ENCODE data around the gene EGFL8.

The EGFL8 gene

GRCh38 chr6:32173051-32173727 lies 8.8 kb downstream of the EGFL8 start:
- TF ChIP-seq TAF1 (IDR thresholded peaks at IDR 0.05; ENCODE audit: low read depth) (no peak), MAX (IDR thresholded peaks at IDR 0.05) (no peak), TEAD4 (IDR thresholded peaks at IDR 0.05) (no peak), CREB1 (IDR thresholded peaks at IDR 0.05; ENCODE audit: low read depth) (no peak), TCF12 (IDR thresholded peaks at IDR 0.05; ENCODE audit: low read depth) (no peak), NFIC (IDR thresholded peaks at IDR 0.05) (no peak), RAD21 (IDR thresholded peaks at IDR 0.05; ENCODE audit: low read depth) (no peak), EP300 (IDR thresholded peaks at IDR 0.05; ENCODE audit: borderline replicate concordance) (no peak)

DNA sequence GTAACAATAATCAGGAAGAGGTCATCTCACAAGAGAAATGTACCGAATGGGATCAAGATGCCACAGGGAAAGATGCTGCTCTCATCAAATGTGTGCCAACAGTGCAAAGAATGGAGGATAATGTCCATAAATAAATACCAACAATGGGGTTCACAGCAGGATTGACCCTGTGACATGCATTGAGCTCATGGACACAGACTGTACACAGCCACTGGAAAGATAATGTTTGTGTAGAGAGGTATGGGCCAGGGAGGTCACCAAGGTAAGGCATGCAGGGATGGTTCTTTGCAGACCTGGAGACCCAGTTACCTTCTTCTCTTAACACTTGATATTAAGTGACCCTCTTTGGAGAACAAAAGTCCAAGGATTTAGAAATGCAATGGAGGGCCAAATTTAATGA lies 10.0 kb downstream of the EGFL8 start:
- no peak for TF ChIP-seq CREB1 (IDR thresholded peaks at IDR 0.05; ENCODE audit: low read depth)
- no peak for TF ChIP-seq YY1 (IDR thresholded peaks at IDR 0.05; ENCODE audit: low read depth)
- TF ChIP-seq MAX (IDR thresholded peaks at IDR 0.05), result no peak
- TF ChIP-seq ZBTB7A (IDR thresholded peaks at IDR 0.05; ENCODE audit: low read depth), result no peak
- no peak for TF ChIP-seq CEBPB (IDR thresholded peaks at IDR 0.05)
- TF ChIP-seq TAF1 (IDR thresholded peaks at IDR 0.05; ENCODE audit: low read depth), result no peak
- TF ChIP-seq EGR1 (IDR thresholded peaks at IDR 0.05), result no peak
- no peak for TF ChIP-seq USF1 (IDR thresholded peaks at IDR 0.05)

DNA sequence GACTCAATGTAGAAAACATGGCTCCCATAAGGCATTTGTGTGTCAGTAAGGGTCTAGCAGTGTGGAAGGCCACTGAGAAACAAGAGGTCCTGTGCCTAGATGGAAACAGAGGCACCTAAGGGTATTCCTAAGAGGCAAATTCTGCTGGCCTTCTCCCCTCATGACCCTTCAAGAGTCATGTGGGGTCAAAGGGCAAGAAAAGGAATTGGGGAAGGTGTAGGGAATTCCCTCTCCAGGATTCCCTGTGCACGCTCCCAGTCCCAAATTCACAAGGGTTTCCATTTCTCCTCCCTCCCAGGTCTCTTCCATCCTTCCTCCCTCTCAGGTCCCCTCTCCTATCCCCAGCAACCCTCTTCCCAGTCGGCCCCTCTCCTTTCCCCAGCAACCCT lies 10.9 kb downstream of the EGFL8 start:
- no peak for TF ChIP-seq EP300 (IDR thresholded peaks at IDR 0.05; ENCODE audit: borderline replicate concordance)
- no peak for TF ChIP-seq MAX (IDR thresholded peaks at IDR 0.05)
- no peak for TF ChIP-seq CEBPB (IDR thresholded peaks at IDR 0.05)
- no peak for TF ChIP-seq NFIC (IDR thresholded peaks at IDR 0.05)
- TF ChIP-seq, protein P1, sequence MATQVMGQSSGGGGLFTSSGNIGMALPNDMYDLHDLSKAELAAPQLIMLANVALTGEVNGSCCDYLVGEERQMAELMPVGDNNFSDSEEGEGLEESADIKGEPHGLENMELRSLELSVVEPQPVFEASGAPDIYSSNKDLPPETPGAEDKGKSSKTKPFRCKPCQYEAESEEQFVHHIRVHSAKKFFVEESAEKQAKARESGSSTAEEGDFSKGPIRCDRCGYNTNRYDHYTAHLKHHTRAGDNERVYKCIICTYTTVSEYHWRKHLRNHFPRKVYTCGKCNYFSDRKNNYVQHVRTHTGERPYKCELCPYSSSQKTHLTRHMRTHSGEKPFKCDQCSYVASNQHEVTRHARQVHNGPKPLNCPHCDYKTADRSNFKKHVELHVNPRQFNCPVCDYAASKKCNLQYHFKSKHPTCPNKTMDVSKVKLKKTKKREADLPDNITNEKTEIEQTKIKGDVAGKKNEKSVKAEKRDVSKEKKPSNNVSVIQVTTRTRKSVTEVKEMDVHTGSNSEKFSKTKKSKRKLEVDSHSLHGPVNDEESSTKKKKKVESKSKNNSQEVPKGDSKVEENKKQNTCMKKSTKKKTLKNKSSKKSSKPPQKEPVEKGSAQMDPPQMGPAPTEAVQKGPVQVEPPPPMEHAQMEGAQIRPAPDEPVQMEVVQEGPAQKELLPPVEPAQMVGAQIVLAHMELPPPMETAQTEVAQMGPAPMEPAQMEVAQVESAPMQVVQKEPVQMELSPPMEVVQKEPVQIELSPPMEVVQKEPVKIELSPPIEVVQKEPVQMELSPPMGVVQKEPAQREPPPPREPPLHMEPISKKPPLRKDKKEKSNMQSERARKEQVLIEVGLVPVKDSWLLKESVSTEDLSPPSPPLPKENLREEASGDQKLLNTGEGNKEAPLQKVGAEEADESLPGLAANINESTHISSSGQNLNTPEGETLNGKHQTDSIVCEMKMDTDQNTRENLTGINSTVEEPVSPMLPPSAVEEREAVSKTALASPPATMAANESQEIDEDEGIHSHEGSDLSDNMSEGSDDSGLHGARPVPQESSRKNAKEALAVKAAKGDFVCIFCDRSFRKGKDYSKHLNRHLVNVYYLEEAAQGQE (IDR thresholded peaks at IDR 0.05; ENCODE audit: low read depth), result no peak
- no peak for TF ChIP-seq EGR1 (IDR thresholded peaks at IDR 0.05)
- TF ChIP-seq TCF12 (IDR thresholded peaks at IDR 0.05; ENCODE audit: low read depth), result no peak
- no peak for TF ChIP-seq TEAD4 (IDR thresholded peaks at IDR 0.05)
- TF ChIP-seq ZBTB7A (IDR thresholded peaks at IDR 0.05; ENCODE audit: low read depth), result no peak
- no peak for TF ChIP-seq CREB1 (IDR thresholded peaks at IDR 0.05; ENCODE audit: low read depth)
- TF ChIP-seq FOXM1 (IDR thresholded peaks at IDR 0.05; ENCODE audit: borderline replicate concordance, low read depth), result no peak
- TF ChIP-seq YY1 (IDR thresholded peaks at IDR 0.05; ENCODE audit: low read depth), result no peak
- TF ChIP-seq RAD21 (IDR thresholded peaks at IDR 0.05; ENCODE audit: low read depth), result no peak
- no peak for TF ChIP-seq TAF1 (IDR thresholded peaks at IDR 0.05; ENCODE audit: low read depth)
- TF ChIP-seq USF1 (IDR thresholded peaks at IDR 0.05), result no peak

- TF ChIP-seq YY1 (IDR thresholded peaks at IDR 0.05; ENCODE audit: low read depth) (peak; percentile 40; the same call in 1 of the 2 replicates), CREB1 (IDR thresholded peaks at IDR 0.05; ENCODE audit: low read depth) (no peak), FOXM1 (IDR thresholded peaks at IDR 0.05; ENCODE audit: borderline replicate concordance, low read depth) (no peak), TCF12 (IDR thresholded peaks at IDR 0.05; ENCODE audit: low read depth) (no peak), USF1 (IDR thresholded peaks at IDR 0.05) (no peak), TAF1 (IDR thresholded peaks at IDR 0.05; ENCODE audit: low read depth) (peak; percentile 84), ZBTB7A (IDR thresholded peaks at IDR 0.05; ENCODE audit: low read depth) (peak; percentile 89), TEAD4 (IDR thresholded peaks at IDR 0.05) (peak; percentile 11; the same call in 1 of the 2 replicates), CEBPB (IDR thresholded peaks at IDR 0.05) (no peak), NFIC (IDR thresholded peaks at IDR 0.05) (no peak), EGR1 (IDR thresholded peaks at IDR 0.05) (0 out of 2 replicates have a peak, but pooled peaks have one; percentile 10)
Observed at GRCh38 chr6:32175711-32176475, 11.5 kb downstream of the EGFL8 start, which contains the start of gene AGPAT1. TSS of gene AGPAT1 (minus strand) at chr6:32176084. CDS start at chr6:32171496, 4,588 bp downstream.

- no peak for TF ChIP-seq NFIC (IDR thresholded peaks at IDR 0.05)
- no peak for TF ChIP-seq TEAD4 (IDR thresholded peaks at IDR 0.05)
- TF ChIP-seq FOXM1 (IDR thresholded peaks at IDR 0.05; ENCODE audit: borderline replicate concordance, low read depth), result no peak
- no peak for TF ChIP-seq TCF12 (IDR thresholded peaks at IDR 0.05; ENCODE audit: low read depth)
- TF ChIP-seq CEBPB (IDR thresholded peaks at IDR 0.05), result peak; percentile 15; the same call in 1 of the 2 replicates
- 0 out of 2 replicates have a peak, but pooled peaks have one; percentile 7 for TF ChIP-seq USF1 (IDR thresholded peaks at IDR 0.05)
- TF ChIP-seq EP300 (IDR thresholded peaks at IDR 0.05; ENCODE audit: borderline replicate concordance), result no peak
Observed at GRCh38 chr6:32176476-32177182, 12.2 kb downstream of the EGFL8 start.
